Measurements from ENCODE around the gene SLC44A2.

- TF ChIP-seq CTCF (IDR thresholded peaks at IDR 0.05; ENCODE audit: low read depth, low read length) (no peak), EZH2phosphoT487 (IDR thresholded peaks at IDR 0.05; ENCODE audit: low read depth) (no peak)
Observed at GRCh38 chr19:10625762-10626138, 397 bp downstream of the SLC44A2 start.
